Amniotic epithelial cell (primary cell): ENCODE measurements around the gene CD33.

Experiments
- DNase-seq: peaks from one replicate; pipeline ENCODE4 v3.0.0-alpha.2; 2010; ENCODE audit warnings: low read depth

CD33 gene

DNA sequence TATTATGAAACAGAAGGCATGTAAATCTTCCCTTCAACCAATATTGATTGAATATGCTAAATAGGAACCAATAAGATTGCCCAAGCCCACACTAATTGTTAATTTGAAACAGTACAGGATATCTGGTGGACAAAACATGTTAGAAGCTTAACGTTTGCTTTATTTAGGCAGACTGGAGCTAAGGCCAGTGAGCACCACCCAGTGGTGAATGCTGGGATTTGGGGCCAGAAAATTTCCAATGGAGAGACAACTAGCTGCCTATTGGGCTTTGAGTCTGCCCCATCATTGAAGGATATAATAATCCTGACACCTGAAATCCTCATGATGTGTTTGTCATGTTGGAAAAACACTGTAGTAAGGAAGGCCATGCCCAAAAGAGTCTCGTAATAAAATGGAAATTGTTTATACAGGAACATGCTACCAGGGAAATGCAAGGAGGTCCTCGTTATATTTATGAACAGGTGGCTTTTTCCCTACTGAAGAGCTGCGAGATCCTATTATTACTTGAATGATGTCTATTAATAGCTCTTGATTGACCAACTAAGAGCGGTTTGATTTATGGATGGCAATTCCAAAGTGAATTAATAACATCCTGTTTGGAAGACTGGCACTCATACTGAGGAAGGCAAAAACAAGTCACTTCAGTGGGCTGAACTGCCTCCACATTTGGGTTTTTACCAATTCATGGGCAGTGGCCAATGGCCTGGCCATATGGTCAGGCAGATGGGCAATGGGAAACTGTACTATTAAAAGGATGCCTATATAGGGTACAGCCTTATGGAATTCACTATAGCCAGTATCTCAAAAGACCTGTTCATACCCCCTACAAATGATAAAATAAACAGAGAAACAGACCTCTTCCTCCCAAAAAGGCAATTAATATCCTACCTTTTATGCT lies 34.7 kb downstream of the CD33 start:
- DNase-seq: peak; percentile 10

DNA sequence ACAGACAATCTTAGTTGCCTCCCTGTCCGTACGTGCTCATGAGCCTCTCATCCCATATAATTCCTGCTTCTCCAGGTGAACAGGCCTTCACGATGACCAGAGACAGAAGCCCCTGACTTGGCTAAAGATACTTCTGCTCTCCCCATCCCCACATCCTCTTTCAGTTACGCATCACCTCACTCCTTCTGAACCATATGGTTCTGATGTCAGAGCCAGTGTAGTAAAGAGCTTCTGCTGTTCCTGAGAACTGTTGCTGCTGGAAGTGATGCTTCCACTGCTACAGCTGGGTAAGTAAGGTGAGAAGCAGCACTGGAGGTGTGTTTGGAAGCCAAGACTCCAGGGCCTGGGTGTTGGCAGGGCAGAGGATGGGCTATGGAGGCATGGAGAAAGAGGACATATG lies 38.9 kb downstream of the CD33 start:
- no peak for DNase-seq

DNA sequence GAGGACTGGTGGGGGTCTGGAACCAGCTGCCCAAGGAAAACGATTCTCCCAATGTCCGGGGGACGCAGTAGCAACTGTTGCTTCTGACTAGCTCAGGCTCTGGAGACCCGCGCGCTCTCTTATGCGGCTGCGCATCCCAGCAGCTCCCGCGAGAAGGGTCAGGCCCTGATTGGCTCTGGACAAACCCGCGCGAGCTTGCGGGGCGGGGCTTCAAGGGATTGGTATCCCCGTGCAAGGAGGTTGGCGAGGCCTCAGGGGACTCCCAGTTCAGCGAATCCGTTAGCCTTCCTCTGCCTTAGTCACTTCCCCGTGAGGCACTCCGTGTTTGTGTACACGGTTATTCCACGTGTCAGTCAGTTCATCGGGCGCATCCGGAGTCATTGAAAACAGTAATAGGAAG lies 46.2 kb downstream of the CD33 start:
- DNase-seq: no peak

DNA sequence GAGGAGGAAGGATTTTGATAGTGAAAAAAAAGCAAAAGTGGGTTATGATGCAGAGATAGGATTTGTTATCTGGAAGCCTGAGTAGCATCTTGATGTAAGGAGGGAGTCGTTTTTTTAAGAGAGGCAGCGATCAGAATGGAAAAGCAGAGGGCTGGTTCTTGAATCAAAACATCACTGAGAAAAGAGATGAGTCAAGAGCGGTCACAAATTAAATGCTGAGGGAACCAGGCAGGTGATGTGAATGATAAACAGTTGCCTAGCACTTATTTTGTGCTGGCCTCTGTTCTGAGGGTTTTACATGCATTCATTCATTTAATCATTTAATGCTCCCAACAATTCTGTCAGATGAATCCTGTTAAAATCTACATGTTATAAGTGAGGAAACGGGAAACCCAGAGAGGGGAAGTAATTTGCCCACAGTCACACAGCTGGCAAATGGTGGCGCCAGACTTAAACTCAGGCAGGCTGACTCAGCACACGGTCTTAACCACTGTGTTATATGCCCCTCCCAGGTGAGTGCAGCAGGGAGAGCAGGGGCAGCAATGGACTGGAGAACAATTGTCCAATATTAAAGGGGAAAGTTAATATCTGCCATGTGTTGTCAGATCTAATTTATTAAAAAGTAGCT lies 47.4 kb downstream of the CD33 start:
- DNase-seq: no peak

DNA sequence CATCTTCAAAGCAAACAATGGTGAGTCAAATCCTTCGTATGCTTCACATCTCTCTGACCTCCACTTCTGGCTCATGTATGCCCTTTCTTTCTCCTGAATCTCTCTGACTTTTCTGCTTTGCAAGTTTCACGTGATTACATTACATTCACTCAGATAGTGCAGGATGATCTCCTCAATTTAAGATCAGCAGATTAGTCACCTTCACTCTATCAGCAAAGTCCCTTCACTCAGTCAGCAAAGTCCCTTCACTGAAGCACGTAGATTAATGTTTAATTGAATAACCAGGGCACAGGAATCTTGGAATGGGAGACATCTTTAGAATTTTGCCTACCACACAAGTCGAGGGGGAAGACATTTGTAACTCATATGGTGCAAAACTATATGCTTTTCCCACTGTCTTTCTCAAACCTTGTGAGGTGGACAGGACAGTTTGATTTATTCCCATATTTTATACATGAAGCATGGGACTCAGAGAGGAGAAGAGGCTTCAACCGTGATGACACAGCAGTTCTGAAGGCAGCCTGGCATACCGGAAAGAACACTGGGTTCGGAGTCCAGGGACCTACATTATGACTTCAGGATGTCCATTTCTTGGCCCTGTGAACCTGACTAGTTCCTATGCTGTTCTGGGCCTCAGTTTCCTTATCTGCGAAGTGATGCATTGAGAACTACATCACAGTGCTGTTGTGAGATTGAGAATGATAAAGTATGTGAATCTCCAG lies 49.3 kb downstream of the CD33 start:
- no peak for DNase-seq

DNA sequence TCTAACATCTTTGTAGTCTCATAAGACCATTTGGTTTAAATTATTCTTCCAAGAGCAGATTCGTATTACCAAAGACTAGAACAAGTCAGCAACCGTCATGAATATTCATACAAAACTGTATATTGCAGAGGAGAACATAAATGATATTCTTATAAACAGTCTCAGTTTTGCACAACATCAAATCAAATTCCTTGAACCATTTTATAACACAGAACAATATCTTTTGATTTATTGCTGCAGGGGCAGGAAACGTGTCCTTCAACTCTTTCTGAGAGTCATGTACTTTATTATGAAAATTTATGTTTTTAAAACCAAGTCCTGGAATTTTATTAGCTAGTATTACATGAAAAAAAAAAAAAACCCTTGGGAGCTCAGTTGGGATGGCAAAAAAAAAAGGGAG lies 52.2 kb downstream of the CD33 start:
- no peak for DNase-seq

DNA sequence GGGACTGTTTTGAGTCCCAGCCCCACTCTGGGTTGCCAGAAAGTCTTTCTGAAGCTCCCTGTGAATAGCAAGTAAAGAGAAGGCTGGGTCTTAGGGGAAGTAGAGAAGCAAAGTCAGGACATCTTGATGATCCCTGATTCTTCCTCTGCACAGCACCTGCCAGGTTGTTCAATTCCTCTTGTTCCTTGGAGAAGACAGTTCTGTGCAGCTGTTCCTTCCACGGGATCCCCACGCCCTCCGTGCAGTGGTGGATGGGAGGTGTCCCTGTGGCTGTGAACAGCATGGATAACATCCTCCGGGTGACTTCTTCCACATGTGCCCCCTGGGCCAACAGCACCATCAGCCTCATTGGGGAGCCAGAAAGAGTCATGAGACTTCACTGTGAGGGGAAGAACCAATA lies 57.5 kb downstream of the CD33 start:
- DNase-seq: no peak

DNA sequence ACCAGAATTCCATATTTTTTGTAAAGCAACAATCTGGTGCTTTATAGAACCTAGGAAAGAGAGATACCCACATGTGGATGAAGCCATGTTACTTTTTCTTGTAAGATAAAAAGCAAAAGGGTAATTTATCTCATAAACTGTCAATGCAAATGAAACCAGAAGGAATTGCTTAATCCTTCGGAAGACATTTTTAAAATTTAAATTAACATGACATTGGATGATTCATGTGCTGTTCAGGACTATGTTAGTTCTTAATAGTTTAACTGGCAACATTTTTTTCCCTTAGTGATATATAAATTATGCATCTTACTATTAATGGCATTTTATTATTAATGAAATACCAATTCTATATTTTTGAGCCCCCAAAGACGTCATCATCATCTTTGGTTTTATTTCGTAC lies 60.8 kb downstream of the CD33 start:
- DNase-seq: no peak
